GM18907 (cell line): ENCODE data around the gene IGFBP3.

Experiments used
- ATAC-seq: cut with Tn5 transposase; IDR thresholded peaks from one replicate; pipeline ENCODE4 v1.9.1; 2021; ENCODE audit warnings: mild to moderate bottlenecking, moderate library complexity; ENCODE audit not compliant: unreplicated experiment

The IGFBP3 gene

GRCh38 chr7:45874408-45875131, 46.5 kb downstream of the IGFBP3 start:
- no peak for ATAC-seq

GRCh38 chr7:45873355-45873754, 47.7 kb downstream of the IGFBP3 start:
- no peak for ATAC-seq

GRCh38 chr7:45873035-45873354, 48.1 kb downstream of the IGFBP3 start, which contains the start of gene CCDC201:
Gene CCDC201, minus strand, starts transcription at chr7:45873082. Its CDS starts 75 bp downstream, at chr7:45873007.
- ATAC-seq: no peak

DNA sequence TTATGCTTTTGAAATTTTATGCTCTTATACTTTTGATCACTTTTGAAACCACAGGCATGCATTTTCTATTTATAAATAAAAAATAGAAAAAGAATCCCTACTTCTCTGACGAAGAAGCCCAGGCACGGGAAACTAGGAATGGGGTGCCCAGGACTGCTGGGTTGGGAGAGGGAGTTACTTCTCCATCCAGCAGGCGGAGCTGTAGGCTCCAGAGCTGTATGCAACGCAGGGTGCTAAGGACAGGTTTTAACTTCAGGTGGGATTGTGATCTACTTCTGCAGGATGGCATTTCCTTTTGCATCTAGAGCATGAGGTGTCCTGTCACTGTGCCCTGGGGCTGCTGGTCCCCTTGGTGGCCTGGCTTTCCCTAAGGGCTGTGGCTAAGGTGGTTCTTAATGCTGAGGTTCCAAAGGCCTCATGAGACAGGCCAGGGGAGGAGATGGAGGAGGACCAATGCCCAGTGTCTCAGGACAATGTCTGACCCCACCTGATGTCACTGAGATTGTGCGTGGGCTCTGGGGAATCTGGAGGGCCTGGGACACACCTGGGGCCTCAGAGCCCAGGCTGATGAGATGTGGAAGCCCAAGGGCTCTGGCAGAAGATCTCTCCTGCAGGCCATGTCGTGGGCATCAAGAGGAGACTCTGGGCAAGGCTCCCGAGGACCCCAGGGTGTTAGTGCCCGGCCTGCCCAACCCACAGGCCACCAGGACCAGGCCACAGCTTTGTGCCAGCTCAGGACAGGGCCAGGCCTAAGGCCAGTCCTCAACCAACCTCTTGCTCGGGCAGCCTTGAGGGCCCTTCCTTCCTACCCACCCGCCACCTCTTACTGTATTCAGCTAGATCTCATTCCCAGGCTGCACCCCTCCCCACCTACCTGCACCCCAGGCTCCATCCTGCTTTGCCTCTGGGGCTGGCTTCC, 48.7 kb downstream of the IGFBP3 start:
- ATAC-seq: no peak

DNA sequence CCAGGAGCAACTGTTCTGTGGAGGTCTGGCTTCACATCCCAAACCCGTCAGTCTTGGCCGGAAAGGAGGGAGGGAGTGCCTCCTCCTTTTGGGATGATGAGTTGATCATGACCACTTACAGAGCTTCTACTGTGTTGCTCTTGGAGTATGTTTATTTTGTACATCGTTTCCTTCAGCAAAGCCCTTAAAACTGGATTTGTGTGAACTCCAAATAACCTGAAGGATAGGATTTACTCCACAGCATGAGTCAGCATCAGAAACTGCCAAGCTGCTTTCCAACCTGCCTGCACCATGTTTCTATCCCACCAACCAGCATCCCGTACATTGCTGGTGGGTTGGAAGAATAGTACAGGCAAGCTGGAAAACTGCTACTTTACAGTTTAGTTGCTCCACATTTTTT, 51.6 kb downstream of the IGFBP3 start:
- no peak for ATAC-seq

DNA sequence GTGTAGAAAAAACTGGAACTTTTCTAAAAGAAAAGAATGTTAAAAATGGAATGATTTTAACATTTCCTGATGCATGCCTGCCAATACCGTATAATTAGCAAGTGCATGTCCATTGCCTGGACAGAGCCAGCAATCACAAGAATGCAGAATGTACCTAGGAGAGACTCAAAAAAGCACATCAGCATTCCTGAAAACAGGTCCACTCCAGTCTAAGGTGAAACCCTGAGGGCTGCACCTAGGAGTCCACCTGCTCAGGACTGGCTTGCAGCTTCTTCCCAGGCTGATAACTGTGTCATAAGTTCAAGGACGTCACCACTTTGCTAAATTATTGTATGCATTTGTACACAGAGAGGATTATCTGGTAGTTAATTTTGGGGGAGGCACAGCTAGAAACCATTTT, 53.6 kb downstream of the IGFBP3 start:
- ATAC-seq: no peak

DNA sequence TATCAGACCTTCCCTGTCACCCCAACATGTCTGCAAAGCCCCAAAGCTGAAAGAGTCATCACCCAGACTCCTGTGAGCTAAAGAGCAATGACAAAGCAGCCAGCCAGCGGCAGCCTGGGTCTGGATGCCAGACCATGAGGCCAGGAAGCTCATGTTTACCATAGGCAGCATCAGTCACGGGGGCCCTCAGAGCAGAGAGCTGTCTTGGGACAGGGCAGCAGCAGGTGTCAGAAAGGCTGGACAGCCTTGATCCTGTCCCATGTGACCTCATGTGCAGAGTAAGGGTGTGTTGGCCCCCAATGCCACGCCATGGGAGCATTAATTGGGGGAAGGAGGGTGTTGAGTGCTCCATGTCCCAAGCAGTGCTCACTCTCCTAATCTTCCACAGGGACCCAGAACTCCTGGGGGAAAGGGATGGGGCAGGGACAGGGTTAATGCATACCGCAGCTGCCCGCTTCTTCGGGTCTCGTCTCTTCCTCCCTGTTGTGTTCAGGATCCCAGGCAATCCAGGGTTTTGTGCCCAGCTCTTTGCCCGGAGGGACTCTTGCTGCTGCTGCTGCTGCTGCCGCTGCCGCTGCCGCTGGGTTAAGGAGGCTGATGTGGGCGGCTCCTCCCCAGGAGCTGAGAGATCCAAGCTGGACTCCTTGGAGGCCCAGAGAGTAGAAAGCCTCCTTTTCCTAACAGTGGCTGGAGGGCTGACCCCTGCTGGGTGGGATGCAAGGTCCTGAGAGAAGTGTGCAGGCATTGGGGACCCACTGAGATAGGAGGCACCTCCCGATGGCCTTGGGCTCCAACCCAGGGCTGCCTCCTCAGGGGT, 55.3 kb downstream of the IGFBP3 start:
- ATAC-seq: no peak

DNA sequence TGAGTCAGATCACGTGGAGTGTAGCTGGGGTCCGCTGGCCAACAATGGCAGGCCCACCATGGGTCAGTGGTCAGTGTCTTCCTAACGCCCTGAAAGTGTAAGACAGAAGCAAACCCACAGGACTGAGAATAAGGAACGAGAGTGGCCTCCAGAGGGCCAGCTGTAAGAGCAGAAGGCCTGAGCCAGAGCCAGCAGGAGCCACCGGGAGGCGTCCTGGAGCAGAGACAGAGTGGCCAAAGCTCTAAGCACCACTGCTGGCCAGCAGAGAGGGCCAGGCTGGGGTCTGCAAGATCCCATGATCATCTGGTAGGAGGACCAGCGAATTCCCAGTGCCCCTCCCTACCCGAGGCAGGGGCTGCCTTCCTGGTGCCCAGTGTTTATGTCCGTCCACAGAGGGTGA, 57.4 kb downstream of the IGFBP3 start:
- ATAC-seq: no peak
